DMS153 (cell line): ENCODE measurements around the gene CLEC19A.
A peak's percentile ranks its signal among the peaks of the same experiment; 100 is the strongest.

ENCODE experiments used
- DNase-seq: peaks from one replicate; lab custom pipeline; 2025; lab: John Stamatoyannopoulos, UW

CLEC19A gene

GRCh38 chr16:19328364-19328763 lies 42.8 kb downstream of the CLEC19A start:
- DNase-seq: no peak

- DNase-seq: no peak
Measured at GRCh38 chr16:19329932-19330331, 44.4 kb downstream of the CLEC19A start.

- DNase-seq: peak; percentile 45
Measured at GRCh38 chr16:19330841-19331397, 45.4 kb downstream of the CLEC19A start.

DNA sequence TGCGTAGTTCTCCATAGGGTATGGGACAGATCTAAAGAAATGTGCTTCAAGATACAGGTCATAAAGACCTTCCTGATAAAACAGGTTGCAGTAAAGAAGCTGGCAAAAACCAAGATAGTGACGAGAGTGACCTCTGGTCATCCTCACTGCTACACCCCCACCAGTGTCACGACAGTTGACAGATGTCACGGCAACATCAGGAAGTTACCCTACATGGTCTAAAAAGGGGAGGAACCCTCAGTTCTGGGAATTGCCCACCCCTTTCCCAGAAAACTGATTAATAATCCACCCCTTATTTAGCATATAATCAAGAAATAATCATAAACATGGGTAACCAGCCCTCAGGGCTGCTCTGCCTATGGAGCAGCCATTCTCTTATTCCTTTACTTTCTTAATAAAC lies 46.3 kb downstream of the CLEC19A start:
- no peak for DNase-seq

GRCh38 chr16:19338335-19338734 lies 52.8 kb downstream of the CLEC19A start:
- no peak for DNase-seq

- DNase-seq: no peak
Measured at GRCh38 chr16:19344224-19344801, 58.8 kb downstream of the CLEC19A start.

- DNase-seq: no peak
Measured at GRCh38 chr16:19344980-19345379, 59.4 kb downstream of the CLEC19A start.

DNA sequence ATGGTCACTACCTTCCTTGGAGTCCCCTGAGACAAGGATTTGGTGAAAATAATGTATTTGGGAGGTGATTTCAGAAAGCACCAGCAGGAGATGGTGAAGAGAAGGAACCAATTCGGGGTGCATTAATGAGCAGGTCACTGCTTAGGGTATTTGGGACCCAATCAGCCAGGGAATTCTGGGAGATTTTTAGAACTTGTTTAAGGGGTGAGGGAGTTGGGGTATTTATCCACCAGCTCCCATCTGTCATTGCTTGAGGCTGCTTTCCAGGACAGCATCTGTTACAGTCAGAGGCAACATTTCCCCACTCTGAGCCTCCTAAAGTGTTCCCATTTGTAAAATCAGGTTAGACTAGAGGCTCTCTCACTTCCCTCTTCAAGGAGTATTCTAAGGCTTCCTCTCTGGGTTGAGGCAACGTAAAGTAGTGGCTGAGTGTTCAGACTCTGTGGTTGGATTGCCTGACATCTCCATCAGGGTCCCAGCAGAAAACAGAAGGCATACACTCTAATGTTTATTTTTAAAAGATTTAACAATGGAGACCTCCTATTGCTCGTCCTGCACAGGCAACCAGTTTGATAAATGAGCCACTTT lies 60.9 kb downstream of the CLEC19A start:
- no peak for DNase-seq

DNA sequence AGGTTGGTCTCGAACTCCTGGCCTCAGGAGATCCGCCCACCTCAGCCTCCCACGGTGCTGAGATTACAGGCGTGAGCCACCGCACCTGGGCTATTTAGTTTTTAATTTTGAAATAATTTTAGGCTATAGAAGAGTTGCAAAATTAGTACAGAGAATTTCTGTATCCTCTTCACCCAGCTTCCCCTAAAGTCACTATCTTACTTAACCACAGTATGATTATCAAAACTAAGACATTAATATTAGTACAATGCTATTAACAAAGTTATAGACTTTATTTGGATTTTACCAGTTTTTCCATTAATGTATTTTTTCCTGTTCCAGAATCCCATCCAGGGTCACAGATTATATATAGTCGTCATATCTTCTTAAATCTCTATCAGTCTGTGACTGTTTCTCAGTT lies 62.6 kb downstream of the CLEC19A start:
- DNase-seq: no peak

GRCh38 chr16:19348578-19349315 lies 63.2 kb downstream of the CLEC19A start:
- DNase-seq: no peak

DNA sequence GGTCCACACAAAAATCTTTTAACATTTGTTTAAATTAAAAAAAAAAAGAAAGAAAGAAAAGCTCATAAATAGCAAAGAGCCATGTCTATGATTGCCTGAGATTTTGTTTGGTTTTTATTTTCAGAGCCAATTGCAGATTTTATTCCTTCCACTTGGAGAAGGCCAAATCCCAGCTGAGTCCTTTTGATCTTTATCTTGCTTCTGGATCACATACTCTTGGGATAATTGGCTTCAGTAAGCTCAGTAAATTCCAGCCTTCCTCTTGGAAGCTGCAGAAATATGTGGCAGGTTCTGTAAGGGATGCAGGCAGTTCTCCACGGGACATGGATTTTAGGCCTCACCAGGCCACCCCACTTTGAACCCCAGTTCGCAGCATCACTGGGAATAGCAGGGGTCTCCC lies 68.8 kb downstream of the CLEC19A start:
- no peak for DNase-seq

- DNase-seq: no peak
Measured at GRCh38 chr16:19356024-19356952, 70.8 kb downstream of the CLEC19A start.

GRCh38 chr16:19359556-19359955 lies 74.0 kb downstream of the CLEC19A start:
- no peak for DNase-seq
